Coronary artery (tissue), 2 donors: ENCODE measurements around the gene P3R3URF.

Source experiments
- DNase-seq: peaks from one replicate; pipeline ENCODE4 v3.0.0-alpha.2; 2017; ENCODE audit warnings: low spot score
- H3K27ac ChIP-seq, 2 donors: fragments of 200-600 bp; sonication (generic); one replicate each; pipeline ENCODE4 v1.5.1; 2016 to 2019
- H3K4me3 ChIP-seq: fragments of 200-600 bp; sonication (generic); 2 replicates; pipeline ENCODE4 v1.5.1; 2016; ENCODE audit warnings: mild to moderate bottlenecking, moderate library complexity
- CTCF ChIP-seq: fragments of 200-600 bp; sonication (generic); IDR thresholded peaks from one replicate; pipeline ENCODE4 v1.5.1; 2019; ENCODE audit warnings: antibody characterized with exemption

P3R3URF gene

DNA sequence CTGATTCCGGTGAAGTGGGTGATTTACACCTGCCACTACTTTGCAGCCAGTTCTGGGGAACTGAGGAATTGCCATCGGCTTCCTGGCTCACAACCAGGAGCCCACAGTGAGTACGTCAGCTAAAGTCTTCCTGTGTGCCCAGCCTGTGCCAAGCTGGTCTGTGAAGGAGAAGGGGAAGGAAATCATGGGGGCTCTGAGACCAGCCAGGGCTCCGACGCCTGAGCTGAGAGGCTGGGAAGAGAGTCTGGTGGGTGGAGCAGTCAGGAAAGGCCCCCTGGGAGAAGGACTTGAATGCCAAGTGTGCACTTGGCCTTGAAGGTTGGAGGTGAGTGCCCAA lies 28.1 kb upstream of the P3R3URF start:
- no peak for DNase-seq
- TF ChIP-seq CTCF, result no peak
- Histone ChIP-seq H3K27ac (peak overlapping the region; percentile 87 to 94), H3K4me3 (peak overlapping the region; percentile 93)

DNA sequence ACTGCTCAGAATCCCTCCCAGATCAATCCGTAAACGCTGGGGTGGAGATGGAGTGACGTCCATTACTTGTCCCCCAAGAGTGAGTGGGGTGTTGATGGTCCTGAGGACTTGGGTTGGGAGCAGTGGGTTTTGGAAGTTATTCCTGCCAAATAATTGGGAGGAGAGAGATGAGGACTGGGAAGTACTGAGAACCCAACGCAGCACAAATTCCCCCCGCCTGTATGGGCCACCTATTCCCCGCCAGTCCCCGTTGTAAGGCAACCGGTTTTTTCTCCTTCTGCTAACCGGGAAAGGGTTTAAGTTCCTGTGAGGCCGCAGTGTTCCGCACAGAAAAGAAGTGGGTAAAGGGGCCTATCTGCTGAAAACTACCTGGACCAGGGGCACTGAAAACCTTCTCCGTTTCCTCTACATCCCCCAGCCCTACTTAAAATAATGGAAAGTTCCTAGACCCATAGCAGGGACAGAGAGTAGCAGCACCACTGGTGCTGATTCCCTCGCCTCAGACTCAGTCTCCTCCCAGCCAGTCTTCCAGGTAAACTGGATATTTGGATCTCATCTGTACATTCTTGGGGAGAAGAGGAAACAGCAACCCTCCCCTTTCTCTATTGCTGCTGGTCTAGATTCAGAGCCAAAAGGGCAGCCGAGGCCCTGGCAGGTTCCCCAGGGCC lies 27.6 kb upstream of the P3R3URF start:
- H3K27ac ChIP-seq, result peak overlapping the region; percentile 87 to 94
- peak overlapping the region; percentile 93 for H3K4me3 ChIP-seq

DNA sequence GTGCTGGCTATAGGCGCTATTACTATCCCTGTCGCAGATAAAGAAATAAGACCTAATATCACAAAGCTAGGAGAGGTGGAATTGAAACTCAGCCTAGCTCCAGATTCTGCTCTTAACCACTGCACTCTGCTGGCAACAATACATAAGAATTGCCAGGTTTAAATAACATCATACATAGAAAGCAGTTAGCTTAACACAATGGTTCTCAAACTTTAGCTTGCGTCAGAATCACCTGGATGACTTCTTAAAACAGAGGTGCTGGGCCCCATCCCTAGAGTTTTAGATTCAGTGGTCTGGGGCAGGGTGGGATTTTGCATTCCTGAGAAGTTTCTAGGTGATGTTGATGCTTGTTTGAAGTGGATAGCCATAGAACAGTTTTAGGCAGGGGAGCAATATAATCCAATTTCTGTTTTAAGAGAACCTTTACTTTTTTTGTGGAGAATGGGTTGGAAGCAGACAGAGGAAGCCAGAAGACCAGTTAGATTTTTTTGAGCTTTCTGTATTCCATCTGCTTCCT lies 23.0 kb upstream of the P3R3URF start:
- H3K27ac ChIP-seq, result no peak overlapping the region
- no peak for DNase-seq
- TF ChIP-seq CTCF, result no peak
- peak overlapping the region; percentile 89 for H3K4me3 ChIP-seq

More for the DNA sequence above, 27.6 kb upstream of the P3R3URF start:
- TF ChIP-seq CTCF, result no peak
- DNase-seq, result no peak

GRCh38 chr1:46197964-46198811 lies 21.9 kb upstream of the P3R3URF start, which contains the start of gene POMGNT1:
TSS of gene POMGNT1 (minus strand) at chr1:46198434. CDS start at chr1:46197821, 613 bp downstream.
- no peak for DNase-seq
- peak within 1 kb of the TSS; percentile 65 to 87 for H3K27ac ChIP-seq
- no peak for TF ChIP-seq CTCF
- H3K4me3 ChIP-seq, result peak within 1 kb of the TSS; percentile 89

GRCh38 chr1:46197560-46197963 lies 21.3 kb upstream of the P3R3URF start:
- H3K27ac ChIP-seq, result peak overlapping the region; percentile 65 to 87
- no peak for TF ChIP-seq CTCF
- no peak for DNase-seq
- peak overlapping the region; percentile 89 for H3K4me3 ChIP-seq

GRCh38 chr1:46196609-46197008 lies 20.3 kb upstream of the P3R3URF start:
- no peak for TF ChIP-seq CTCF

More at GRCh38 chr1:46196609-46197008, 20.3 kb upstream of the P3R3URF start:
- peak overlapping the region; percentile 89 for H3K4me3 ChIP-seq
- no peak overlapping the region for H3K27ac ChIP-seq
- no peak for DNase-seq
